HFF-Myc (cell line): ENCODE measurements around the gene COG5.

ENCODE experiments used
- DNase-seq: peaks from one replicate; pipeline ENCODE4 v3.0.0-alpha.2; 2011; ENCODE audit warnings: low read depth; ENCODE audit errors: extremely low read depth
- H3K4me3 ChIP-seq: replicated peaks from 2 replicates; pipeline ENCODE4 v1.5.1; 2011; ENCODE audit warnings: low read depth, mild to moderate bottlenecking, control low read depth, low read length
- CTCF ChIP-seq: IDR thresholded peaks from 2 replicates; pipeline ENCODE4 v1.5.1; 2012; ENCODE audit warnings: mild to moderate bottlenecking, low read depth, low read length, control low read depth; ENCODE audit errors: missing control alignments

The COG5 gene

GRCh38 chr7:107242267-107242666 lies 321.5 kb downstream of the COG5 start:
- no peak for DNase-seq
- TF ChIP-seq CTCF = no peak
- no peak overlapping the region for H3K4me3 ChIP-seq

- no peak overlapping the region for H3K4me3 ChIP-seq
- DNase-seq = no peak
- TF ChIP-seq CTCF = no peak
These were observed 326.3 kb downstream of the COG5 start for GRCh38 chr7:107237451-107237850.

- H3K4me3 ChIP-seq = no peak overlapping the region
- no peak for TF ChIP-seq CTCF
- no peak for DNase-seq
These were observed 326.9 kb downstream of the COG5 start for GRCh38 chr7:107236862-107237261.

- no peak for TF ChIP-seq CTCF
- H3K4me3 ChIP-seq = no peak overlapping the region
- DNase-seq = no peak
These were observed 329.3 kb downstream of the COG5 start for GRCh38 chr7:107234436-107234835.

- no peak for TF ChIP-seq CTCF
- H3K4me3 ChIP-seq = no peak overlapping the region
- no peak for DNase-seq
These were observed 329.7 kb downstream of the COG5 start for GRCh38 chr7:107233981-107234380.

- DNase-seq = no peak
- TF ChIP-seq CTCF = no peak
- H3K4me3 ChIP-seq = no peak overlapping the region
These were observed 330.5 kb downstream of the COG5 start for GRCh38 chr7:107233174-107233573.

- TF ChIP-seq CTCF = no peak
- no peak overlapping the region for H3K4me3 ChIP-seq
- no peak for DNase-seq
These were observed 331.1 kb downstream of the COG5 start for GRCh38 chr7:107232568-107233090.
